ENCODE results near the gene LRIT1. TPM values are rescaled to one million over a fixed set of nuclear protein-coding genes. Genes with fewer than 3 reads are reported as not detected.

LRIT1 gene
- total RNA-seq, 1 experiment from 2014 or later = not detected

- Histone ChIP-seq H3K27ac (ENCODE audit: low read depth, low read length, poor library complexity, severe bottlenecking) (no peak overlapping the region), H3K4me3 (ENCODE audit: low read depth, low read length, poor library complexity, severe bottlenecking) (no peak overlapping the region), H3K36me3 (ENCODE audit: insufficient read depth, low read length, poor library complexity, severe bottlenecking) (no peaks in the 10 kb centered on the region), H3K9me3 (ENCODE audit: low read depth, low read length, poor library complexity, severe bottlenecking) (no peaks in the 10 kb centered on the region), H3K27me3 (replicated peaks; ENCODE audit: insufficient read depth, low read depth, low read length, poor library complexity) (no peaks in the 10 kb centered on the region), H3K4me1 (ENCODE audit: insufficient read depth, low read length, poor library complexity, severe bottlenecking) (no peaks in the 10 kb centered on the region)
- POLR2A ChIA-PET (ENCODE audit: low non-redundant PET) = no interaction called here
- BruUV-seq (replicated peaks) = no TSS peak
- intact Hi-C loops (cut with micrococcal nuclease; ENCODE audit: unreplicated experiment) = no loop called here
- DNase-seq (ENCODE audit: low spot score) = no peak
- CTCF ChIA-PET = no interaction called here
- no peak for TF ChIP-seq CTCF (conservative IDR thresholded peaks at IDR 0.05; ENCODE audit: low read depth, low read length)
- no peak for TF ChIP-seq EZH2 (IDR thresholded peaks at IDR 0.05; ENCODE audit: borderline replicate concordance, low read depth, low read length, poor library complexity, severe bottlenecking)
Measured at GRCh38 chr10:84184517-84184916, 56.8 kb downstream of the LRIT1 start.

- DNase-seq (ENCODE audit: low spot score) = no peak
- intact Hi-C loops (cut with micrococcal nuclease; ENCODE audit: unreplicated experiment) = no loop called here
- Histone ChIP-seq H3K4me1 (ENCODE audit: insufficient read depth, low read length, poor library complexity, severe bottlenecking) (no peaks in the 10 kb centered on the region), H3K4me3 (ENCODE audit: low read depth, low read length, poor library complexity, severe bottlenecking) (no peak overlapping the region), H3K27ac (ENCODE audit: low read depth, low read length, poor library complexity, severe bottlenecking) (no peak overlapping the region), H3K27me3 (replicated peaks; ENCODE audit: insufficient read depth, low read depth, low read length, poor library complexity) (no peaks in the 10 kb centered on the region), H3K36me3 (ENCODE audit: insufficient read depth, low read length, poor library complexity, severe bottlenecking) (no peaks in the 10 kb centered on the region), H3K9me3 (ENCODE audit: low read depth, low read length, poor library complexity, severe bottlenecking) (no peaks in the 10 kb centered on the region)
- ChIA-PET CTCF (no interaction called here), POLR2A (ENCODE audit: low non-redundant PET) (no interaction called here)
- no TSS peak for BruUV-seq (replicated peaks)
- TF ChIP-seq EZH2 (IDR thresholded peaks at IDR 0.05; ENCODE audit: borderline replicate concordance, low read depth, low read length, poor library complexity, severe bottlenecking) (no peak), CTCF (conservative IDR thresholded peaks at IDR 0.05; ENCODE audit: low read depth, low read length) (no peak)
Measured at GRCh38 chr10:84181631-84182030, 59.7 kb downstream of the LRIT1 start.

Other genes with a start within 250 kb of the LRIT1 start
- gene GHITM, start 102.0 kb downstream of the LRIT1 start, total RNA-seq (2021) = 126 and 127 TPM in 2 replicates
- gene GPR15LG, start 67.7 kb downstream of the LRIT1 start, total RNA-seq (2021) = not detected in 2 replicates
- 0.20 TPM in 1 of 2 replicates, not detected in the other for gene CDHR1, start 47.0 kb downstream of the LRIT1 start, total RNA-seq (2021)
- gene LRIT2, start 16.0 kb downstream of the LRIT1 start, total RNA-seq (2021) = not detected in 2 replicates
- not detected in 2 replicates for gene RGR, start 3.5 kb upstream of the LRIT1 start, total RNA-seq (2021)
- 44.1 and 44.4 TPM in 2 replicates for gene CCSER2, start 87.0 kb upstream of the LRIT1 start, total RNA-seq (2021)

Data from A673 (cell line).